ENCODE data around the gene GARS1.

The GARS1 gene

DNA sequence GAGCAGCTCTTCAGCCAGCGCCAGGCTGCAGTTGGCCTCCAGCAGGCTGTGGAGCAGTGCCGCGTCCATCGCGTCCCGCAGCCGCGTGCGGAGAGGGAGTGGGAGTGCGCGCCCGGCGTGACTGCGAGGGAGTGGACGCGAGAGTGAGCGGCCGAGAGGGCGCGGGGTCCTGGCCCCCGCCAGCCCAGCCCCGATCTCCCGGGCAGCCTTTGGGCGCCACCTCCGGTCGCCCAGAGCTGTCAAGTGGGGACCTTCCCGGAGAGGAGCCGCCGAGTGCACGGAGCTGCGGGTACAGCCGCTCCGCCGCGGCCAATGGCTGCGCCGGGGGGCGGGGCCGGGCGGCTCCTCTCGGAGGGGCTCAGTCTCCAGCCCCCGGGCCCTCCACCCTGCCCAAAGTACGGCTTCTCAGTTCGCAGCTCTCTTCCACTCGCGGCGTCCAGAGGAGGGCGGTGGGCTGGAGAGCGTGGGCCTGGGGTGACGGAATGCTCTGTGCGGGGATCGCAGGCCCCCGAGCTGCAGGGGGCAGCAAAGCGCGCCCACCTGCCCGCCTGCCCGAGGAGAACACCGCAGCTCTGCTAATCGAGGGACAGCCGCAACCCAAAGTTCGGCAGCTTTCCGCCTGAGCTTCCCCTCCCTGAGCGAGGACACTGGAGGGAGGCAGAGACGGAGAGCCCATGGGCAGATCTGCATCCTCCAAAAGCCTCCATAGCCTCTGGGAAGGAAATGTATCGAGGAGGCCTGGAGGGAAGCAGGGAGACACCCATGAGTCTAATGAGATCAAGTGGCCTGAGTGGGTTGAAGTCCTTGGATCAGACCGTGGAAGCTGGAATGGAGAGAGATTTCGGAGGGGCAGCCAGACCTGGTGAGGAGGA lies 87.8 kb downstream of the GARS1 start, which contains the start of gene CRHR2:
Gene CRHR2, minus strand, starts transcription at position 245 of the 872 bp plus-strand sequence. Its CDS starts 176 bp downstream, at position 69.
- DNase-seq (ENCODE audit: low spot score): no peak

DNA sequence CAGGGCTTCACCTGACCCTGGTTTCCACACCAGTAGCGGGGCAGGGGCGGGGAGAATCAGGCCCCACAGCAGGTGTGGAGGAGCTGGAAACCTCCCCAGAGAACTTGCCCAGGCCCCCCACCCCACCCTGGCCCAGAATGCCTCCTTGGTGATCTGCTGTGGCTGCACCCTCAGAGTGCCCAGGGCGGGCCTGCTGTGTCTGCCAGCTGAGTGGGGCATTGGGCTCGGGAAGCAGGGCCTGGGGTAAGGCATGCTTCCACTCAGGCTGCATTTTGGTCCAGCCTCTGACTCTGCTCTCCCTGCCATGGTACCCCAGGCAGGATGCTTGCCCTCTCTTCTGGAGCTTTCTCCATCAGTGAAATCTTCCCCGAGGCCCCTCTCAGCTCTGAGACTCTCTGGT lies 88.6 kb downstream of the GARS1 start:
- DNase-seq (ENCODE audit: low spot score): no peak

All from pons (tissue), 1 donor.